8988T (cell line): Measurements from ENCODE around the gene CAV1.
A peak's percentile ranks its signal among the peaks of the same experiment; 100 is the strongest.

Source experiments
- DNase-seq: peaks from one replicate; pipeline ENCODE4 v3.0.0; 2011

CAV1 gene

DNA sequence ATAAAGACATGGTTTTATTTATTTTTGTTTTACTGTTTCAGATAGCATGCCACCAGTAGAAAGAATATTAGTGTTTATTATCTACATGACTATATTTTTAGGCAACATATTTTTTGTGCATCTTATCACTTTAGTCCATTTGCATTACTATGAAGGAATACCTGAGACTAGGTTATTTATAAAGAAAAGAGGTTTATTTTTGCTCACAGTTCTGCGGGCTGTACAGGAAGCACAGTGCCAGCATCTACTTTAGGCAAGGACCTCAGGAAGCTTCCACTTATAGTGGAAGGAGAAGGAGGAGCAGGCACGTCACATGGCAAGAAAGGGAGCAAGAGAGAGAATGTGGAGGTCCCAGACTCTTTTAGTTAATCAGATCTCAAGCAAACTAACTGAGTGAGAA is 19.6 kb upstream of the CAV1 start:
- no peak for DNase-seq

DNA sequence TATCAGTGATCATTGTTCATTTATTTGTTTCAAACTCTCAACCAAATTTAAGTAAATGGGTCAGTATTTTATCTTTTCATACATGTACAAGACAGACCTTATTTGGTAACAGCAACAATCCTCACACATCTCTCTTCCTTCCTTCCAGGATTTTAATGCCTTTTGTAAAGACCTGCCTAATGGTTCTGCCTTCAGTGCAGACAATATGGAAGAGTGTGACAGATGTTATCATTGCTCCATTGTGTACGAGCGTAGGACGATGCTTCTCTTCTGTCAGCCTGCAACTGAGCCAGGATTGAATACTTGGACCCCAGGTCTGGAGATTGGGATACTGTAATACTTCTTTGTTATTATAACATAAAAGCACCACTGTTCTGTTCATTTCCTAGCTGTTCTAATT is 19.0 kb upstream of the CAV1 start:
- DNase-seq, result no peak

DNA sequence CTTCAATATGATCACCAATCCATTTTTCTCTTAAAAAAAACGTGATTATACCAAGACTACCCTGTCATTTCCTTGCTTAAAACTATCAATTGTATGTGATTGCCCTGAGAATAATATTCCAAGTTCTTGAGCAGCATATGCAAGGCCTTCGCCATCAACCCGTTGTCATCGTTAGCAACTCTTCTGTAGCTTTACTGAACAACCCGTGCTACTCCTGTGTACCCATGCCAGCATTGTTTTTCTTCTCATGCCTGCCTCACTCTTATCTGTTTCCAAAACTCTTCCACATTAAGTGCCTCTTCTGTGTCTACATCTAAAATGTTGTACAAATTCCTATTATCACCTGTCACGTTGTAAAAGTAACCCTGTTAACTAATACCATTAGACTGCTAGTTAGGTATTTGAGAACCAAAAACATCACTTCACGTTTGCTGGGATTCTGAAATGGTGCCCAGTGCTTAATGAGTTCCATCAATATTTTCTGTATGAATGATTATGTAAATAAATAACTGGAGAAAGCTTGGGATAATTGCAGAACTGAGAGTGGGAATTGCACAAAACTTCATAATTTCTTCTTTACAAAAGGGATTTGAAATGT is 14.8 kb upstream of the CAV1 start:
- no peak for DNase-seq

DNA sequence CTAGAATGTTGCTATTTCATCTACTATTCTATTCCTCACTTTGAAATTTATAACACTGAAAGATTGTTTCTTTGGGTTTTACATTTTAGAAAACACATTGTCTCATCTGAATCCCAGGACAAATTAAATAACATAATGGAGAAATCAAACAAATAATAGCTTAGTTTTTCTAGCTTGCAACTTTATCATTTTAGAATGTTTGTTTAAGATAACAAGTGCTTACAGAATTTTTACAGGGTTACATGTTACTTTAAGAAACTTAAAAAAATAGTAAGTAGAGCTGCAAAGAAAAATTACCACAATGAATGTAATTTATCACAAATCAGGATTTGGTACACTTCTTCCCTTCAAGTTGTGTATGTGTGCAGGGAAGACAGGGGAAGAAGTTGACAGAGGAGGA is 14.0 kb upstream of the CAV1 start:
- no peak for DNase-seq

DNA sequence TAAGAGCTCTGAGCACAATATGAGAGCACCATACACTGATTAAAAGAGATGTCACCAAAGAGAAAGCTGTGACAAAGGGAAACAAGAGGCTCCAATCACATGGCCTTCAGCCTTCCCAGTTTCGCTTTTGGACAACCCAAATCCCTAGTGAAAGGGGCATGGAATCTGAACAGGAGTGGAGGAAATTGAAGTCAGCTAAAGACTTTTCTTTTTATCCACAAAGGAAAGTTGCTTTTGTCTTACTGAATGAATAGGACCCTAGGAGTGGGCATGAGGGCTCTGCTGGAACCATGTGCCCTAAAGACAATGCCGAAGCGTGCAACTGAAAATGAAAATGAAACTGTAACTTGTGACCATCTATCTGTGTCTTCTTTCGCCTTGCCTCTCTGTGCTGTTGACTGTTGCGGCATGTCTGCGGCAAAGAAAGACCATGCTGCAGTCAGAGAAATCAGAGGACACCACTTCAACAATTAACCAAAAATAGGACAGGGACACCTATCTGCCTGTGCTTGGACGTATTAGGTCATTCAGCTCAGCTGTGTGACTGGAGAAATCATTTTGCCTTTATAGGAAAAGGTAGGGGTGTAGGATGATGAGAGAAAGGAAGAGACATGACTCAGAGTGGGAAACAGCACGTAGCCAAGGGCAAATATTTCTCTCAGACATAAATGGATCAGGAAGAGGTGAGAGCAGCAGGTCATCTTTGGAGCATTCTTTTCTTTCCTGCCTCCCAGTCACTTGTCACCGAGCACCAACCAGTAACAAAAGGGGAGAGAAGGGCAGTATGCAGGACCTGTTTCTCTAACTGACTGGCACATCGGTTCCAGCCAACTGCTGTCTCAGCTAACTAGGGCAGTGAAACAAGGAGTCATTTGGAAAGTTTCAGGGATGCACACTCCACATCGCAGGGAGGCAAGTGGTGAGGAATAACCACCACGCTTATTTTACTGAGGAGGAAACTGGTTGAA is 13.0 kb upstream of the CAV1 start:
- no peak for DNase-seq

DNA sequence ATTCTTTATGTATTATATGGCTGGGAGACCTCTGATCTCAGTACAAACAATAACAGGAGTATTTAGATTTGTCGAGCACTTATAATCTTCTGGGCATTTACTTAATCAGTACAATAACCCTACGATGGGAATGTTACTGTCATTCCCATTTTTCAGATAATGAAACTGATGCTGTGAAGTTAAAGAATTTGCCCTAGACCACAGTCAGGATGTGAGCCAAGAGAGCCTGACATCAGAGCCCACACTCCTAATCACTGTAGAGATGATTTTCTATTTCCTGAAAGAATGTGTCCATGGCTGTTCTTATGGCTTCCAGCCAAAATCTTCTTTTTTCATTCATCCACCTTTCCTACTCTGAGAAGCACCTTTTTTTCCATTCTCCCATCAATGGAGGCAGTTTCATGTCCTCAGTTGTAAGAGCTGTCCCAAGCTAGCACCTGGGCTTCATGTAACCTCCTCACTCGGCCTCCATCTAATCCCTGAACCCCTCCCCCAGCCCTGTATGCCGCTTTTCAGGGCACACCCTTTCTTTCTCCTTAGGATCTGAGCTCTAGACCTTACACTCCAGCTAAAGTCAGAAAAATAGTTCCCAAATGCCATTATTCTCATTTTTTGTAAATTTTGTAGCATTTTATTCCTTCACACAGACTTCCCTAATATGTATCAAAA is 12.2 kb upstream of the CAV1 start:
- DNase-seq, result no peak

DNA sequence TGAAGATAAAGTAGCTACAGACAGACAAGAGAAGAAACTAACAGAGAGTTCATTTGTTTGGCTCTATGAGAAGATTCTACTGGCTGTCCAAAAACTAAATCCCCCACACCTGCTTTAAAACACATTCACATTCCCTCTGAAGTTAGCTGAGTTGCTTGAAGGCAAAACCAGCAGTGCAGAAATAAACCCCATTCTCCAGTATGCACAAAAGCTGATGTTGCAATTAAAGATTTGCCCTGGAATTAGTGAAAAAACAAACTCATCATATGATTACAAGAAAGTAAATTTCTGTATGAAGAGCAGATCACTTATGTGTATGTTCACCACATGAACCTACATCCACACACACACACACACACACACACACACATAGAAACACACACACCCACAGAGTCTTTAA is 9.3 kb upstream of the CAV1 start:
- no peak for DNase-seq

DNA sequence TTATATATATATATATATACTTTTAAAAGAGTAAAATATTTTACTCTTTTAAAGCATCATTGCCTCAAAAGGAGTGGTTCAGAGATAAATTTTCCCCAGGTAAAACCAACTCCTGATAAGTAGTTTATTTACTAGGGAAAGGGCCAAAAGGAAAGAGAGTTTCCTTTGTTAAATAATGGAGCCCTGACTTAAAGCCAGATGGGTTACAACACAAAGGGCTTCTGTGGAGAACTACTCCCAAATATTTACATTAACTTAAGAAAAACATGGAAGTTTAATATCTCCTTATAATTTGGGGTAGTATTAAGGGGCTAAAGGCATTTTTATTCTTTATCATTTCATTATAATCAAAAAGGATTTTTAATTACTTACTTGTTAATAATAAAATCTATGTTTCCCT is 8.5 kb upstream of the CAV1 start:
- DNase-seq, result no peak

DNA sequence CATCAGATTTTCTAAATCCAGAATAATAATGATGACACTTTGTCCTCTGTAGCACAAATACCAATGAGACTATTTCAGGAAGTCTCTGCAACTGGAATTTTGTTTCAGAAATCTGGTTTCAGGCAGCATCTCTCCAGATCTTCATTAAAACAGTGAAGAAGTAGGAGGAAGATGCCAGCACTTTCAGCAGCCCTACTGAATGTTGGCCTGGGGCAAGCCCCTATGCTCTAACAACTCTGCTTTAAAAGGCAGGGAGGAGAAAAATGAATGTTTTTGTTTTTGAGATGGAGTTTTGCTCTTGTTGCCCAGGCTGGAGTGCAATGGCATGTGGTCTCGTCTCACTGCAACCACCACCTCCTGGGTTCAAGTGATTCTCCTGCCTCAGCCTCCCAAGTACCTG is 7.2 kb upstream of the CAV1 start:
- DNase-seq, result no peak

DNA sequence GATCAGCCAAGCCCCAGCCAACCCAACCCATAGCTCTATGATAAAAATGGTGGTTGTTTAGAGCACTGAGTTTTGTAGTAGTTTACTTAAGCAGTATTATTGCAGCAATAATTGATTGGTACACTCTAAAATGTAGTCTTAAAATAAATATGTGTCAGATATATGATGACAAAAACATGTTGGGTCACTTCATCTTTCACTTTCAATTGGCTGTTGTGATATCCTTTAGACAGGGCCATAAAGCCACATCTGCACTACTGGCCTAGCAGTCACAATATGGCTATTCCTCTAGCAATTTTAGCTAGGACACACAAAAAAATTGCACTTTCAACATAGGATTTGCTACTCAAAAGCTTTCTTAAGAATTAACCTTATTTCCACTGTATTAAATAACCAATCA is 5.9 kb upstream of the CAV1 start:
- no peak for DNase-seq

DNA sequence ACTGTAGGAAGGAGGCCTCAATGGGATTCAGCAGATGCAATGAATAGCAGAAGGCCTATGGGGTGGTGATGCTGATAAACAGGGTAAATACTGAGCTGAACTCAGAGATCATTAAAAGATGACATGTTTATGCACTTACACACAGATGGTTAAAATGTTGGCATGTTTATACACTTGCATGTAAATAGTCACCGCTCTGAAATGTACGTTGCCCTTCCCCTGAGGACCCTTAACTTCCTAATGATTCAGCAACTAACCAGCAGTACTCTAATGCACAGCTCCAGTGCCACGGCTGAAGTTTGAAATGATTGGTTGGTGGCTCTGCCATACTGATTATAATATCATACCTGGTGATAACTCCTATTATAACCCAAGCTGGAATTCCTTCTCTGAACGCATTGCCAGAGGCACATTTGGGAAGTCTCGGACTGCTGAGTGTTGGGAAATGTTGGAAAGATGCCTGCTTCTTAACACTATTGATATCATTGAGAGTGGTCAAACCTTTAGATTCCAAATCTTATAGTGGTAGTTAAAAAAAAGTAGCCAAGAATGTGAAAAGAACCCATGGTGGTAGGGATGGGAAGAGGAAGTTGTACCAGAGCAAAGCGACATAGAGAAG is 3.7 kb upstream of the CAV1 start:
- no peak for DNase-seq

DNA sequence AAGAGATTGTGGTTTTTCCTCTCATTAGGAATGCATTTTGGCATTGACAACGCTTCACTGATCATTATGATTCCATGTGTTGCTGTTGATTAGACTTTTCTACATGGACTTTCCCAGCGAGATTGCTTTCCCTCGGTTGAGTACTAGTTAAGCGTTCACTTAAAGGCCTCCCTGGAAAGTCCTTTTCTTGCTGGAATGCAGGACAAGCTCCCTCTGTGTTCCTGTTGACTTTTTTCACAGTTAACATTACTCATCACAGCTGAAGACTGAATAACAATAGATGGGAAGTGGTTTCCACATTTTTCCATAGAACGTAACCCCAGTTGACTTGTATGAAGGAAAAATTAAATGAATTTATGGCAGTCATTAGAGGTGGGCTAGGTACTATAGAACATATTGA is 2.6 kb upstream of the CAV1 start:
- DNase-seq, result no peak

DNA sequence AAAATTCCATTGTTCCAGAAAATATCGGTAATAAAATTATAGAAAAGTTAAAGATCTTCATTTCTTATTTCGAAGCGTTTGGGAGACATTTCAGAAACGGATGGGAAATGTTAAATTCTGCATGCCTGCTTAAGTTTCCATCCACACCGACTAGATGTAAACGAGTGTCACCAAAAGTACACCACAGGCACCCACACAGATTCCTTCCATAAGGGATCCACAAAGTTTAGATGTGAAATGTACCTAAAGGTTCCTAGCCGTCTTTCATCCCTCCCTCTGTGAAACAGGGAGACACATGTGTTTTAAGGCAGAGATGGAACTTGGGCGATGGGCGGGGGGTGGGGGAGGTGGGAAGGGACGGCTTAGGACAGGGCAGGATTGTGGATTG is 621 bp upstream of the CAV1 start:
- DNase-seq, result no peak

DNA sequence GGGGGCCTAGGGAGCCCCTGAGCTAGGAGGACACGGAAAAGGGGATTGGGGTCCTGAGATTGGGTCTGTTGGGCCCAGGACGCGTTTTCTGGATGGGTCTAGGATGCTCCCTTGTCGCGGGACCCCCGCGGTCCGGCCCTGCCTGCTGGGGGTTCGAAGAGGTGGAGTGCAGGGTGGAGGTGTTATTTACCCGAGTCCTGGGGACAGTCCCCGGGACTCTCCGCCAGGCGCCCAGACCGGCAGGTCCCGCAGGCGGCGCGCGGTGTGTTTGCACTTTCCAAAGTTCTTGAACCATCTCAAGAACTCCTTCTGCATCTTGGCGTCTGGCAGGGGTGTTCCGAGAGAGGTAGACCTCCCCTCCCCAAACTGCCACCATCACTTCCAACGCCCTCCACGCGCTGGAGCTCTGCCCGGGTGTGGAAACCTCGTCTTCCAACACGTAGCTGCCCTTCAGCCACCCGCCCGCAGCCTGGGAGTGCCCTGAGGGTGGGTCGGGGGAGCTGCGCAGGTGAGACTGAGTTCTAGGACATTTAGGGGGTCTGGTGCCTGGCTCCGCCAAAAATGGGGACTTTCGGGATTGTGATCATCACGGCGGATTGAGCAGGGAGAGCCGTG is 569 bp downstream of the CAV1 start:
- DNase-seq, result peak; percentile 25

DNA sequence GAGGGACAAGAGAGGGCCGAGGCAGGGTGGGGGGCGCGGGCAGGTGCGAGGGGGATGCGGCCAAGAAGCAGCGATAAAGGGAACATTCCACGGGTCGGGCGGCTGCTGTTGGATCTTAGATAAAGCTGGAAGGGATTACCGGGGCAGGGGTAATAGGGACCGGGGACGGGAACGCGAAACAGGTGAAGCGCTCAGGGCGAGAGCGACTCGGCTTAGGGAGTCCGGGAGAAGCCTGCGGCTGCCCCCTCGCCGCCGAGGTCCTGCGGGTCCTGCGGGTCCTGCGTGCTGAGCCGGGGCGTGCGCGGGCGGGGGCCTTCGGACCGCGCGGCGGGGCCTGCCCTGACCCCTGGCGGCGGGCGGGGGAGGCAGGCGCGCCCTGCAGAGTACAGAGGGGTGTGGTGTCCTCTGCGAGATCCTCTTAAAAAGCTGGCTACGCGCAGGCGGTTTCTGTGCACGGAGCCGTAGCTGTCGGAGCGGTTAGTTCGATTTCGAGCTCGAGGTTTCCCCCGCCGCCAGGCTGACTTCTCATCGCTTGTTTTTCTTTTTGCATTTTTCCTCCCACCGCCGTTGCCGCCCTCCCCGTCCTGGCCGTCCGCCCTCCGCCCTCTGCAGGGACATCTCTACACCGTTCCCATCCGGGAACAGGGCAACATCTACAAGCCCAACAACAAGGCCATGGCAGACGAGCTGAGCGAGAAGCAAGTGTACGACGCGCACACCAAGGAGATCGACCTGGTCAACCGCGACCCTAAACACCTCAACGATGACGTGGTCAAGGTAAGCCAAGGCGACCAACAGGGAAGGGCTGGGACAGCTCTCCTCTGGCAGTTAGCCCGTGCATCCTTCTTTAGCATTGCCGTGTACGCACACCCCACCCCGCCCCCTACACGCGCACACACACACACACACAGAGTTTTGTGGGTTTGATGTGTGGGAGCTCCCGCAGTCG is 1.4 kb downstream of the CAV1 start:
- peak; percentile 66 for DNase-seq

DNA sequence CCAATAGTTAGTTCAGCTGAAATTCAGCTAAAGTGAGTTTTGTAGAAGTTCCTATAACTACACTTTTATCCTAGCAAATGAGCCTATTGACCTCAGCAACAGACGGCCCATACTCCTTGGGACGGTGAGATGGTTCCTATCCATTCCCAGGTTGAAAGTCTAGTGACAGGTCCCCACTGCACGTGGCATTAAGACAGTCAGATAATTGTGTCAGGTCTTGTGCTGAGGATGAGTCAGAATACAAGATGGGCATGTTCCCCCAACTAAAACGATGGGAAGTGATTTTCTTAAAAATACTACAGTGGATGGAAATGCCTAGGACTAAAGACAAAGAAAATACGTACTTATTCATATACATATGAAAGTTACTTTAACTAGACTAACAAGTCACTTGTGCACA is 2.1 kb downstream of the CAV1 start:
- DNase-seq, result no peak

DNA sequence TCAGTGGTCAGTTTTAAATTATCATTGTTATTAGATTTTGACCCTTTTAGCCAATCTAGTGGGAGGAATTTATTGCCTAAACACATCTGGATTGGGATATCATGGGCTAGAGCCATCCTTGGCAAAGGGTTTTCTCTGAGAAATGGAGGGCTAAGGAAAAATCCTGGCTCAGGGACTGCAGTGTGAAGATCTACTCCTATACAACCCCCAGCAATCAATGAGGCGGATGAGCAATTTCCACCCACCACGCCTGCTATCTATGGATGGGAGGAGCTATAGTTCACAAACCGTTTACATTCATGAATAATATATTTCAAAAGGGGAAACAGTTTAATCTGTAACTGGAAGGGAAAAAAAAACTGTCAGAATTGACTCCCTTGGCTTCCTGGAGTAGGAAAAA is 2.7 kb downstream of the CAV1 start:
- no peak for DNase-seq

DNA sequence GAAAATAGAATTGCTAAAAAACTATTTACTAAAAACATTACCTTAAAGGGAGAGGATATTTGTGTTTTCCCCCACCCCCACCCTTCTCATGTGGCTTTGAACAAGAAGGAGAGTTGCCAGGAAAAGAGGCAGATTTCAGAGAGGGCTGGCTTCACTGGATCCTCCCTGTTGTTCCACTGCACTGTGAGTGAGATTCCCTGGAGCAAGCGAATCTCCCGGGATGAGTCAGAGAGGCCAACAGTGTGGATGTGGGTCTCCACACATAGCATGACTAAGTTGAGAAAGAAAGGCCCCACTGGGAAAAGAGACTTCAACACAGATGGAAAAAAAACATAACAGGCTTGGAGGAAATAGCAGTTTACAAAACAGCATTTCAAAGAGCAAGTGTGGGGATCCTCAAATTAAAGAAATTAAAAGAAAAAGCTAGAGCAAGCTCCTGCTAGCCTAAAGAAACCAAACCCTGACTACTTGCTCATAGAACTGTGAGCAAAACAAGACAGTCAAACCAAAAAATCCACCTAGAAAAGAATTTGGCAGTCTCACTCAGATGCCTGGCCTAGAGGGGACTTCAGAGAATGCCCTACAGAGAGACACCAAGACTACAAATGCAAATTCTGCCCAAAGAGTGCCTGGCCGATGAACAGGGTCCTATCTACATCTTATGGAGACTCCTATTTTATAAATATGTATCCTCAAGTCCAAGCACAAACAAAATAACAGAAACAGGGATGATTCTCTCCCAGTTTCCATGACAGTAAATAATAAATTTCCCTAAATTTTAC is 3.4 kb downstream of the CAV1 start:
- no peak for DNase-seq

DNA sequence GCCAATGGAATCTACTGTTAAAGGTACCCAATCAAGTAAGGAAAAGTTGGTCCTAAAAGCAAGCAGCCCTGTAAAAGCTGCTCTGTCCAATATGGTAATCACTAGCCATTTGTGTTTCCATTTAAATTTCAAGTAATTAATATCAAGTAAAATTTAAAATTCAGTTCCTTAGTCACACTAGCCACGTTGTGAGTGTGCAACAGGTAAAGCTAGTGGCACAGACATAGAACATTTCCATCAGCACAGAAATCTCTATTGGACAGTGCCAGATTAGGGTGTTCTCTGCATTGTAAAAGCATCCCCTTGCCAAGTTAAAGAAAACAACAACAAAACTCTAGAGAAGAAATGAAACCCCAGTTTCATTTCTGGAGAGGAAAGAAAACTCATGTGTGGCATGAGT is 4.4 kb downstream of the CAV1 start:
- DNase-seq, result no peak

DNA sequence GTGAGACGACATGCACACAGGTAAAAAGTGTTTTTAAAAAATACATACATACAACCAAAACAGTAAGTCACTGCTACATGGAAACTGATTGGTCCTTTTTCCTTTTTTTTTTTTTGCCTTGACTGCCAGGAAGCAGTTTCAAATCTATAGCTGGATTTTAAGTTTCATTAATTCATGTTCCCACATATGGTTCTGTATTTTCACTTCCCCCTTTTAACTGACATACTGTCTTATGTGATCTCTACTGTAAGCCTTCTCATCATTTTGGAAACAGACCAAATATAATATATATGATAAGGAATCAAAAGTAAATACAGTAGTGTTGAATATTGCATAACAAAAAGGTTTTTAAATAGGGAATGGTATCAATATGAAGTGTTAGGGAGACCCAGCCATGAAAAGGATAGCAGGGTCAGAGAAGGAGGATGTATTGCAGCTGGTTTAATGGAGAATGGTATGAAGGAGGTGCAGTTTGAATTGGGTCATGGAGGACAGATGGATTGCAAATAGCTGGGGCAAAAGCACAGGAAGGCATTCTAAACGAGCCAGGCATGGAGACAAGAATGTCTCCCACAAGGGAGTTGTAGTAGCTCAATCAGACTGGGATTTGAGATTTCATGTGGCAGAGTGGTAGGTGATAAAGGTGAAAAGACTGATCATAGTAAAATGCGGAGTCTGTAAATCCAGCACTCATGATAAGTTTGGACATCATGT is 5.4 kb downstream of the CAV1 start:
- no peak for DNase-seq
